Measurements from ENCODE around the gene CFAP68.

DNA sequence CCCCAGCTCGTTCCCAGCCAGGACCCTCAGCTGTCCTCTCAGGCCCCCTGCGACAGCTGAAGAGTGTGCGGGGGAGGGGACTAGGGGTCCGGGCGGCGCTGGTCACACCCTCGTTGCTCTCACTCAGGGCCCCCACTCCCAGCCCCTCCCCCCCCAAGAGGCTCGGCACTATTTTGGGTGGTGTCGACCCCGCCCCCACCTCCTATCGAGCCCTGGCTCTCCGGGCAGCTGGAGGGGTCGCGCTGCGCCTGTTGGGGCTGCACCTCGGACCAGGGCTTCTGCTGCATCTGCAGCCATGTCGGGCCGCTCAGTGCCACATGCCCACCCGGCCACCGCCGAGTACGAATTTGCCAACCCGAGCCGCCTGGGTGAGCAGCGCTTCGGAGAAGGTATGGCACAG is 33.2 kb downstream of the CFAP68 start, which contains the start of gene HSPB2:
- no peak for TF ChIP-seq HOMEZ (CRISPR knock-in tag; IDR thresholded peaks at IDR 0.05)
- TF ChIP-seq, protein P1, sequence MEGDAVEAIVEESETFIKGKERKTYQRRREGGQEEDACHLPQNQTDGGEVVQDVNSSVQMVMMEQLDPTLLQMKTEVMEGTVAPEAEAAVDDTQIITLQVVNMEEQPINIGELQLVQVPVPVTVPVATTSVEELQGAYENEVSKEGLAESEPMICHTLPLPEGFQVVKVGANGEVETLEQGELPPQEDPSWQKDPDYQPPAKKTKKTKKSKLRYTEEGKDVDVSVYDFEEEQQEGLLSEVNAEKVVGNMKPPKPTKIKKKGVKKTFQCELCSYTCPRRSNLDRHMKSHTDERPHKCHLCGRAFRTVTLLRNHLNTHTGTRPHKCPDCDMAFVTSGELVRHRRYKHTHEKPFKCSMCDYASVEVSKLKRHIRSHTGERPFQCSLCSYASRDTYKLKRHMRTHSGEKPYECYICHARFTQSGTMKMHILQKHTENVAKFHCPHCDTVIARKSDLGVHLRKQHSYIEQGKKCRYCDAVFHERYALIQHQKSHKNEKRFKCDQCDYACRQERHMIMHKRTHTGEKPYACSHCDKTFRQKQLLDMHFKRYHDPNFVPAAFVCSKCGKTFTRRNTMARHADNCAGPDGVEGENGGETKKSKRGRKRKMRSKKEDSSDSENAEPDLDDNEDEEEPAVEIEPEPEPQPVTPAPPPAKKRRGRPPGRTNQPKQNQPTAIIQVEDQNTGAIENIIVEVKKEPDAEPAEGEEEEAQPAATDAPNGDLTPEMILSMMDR (IDR thresholded peaks at IDR 0.05 in 2 of 3, conservative IDR thresholded peaks at IDR 0.05 in 1 of 3; ENCODE audit: insufficient read depth in 2 of 3, low read depth in 1 of 3, low read length in 3 of 3): no peak
- no peak for TF ChIP-seq HNRNPUL1 (IDR thresholded peaks at IDR 0.05; ENCODE audit: low read length)
- no peak for TF ChIP-seq TARDBP (IDR thresholded peaks at IDR 0.05)
- no peak for TF ChIP-seq KAT2B (IDR thresholded peaks at IDR 0.05; ENCODE audit: low read depth, low read length)
- TF ChIP-seq SP1 (CRISPR knock-in tag; IDR thresholded peaks at IDR 0.05): no peak
- no peak for TF ChIP-seq JUND (IDR thresholded peaks at IDR 0.05; ENCODE audit: borderline replicate concordance, low read depth, low read length)
- TF ChIP-seq JUND (tag; IDR thresholded peaks at IDR 0.05; ENCODE audit: borderline replicate concordance, low read depth, low read length): no peak
- TF ChIP-seq TAF15 (IDR thresholded peaks at IDR 0.05; ENCODE audit: low read depth, low read length): no peak
- TF ChIP-seq GABPA (tag; conservative IDR thresholded peaks at IDR 0.05; ENCODE audit: low read depth): no peak
- TF ChIP-seq, protein P2, sequence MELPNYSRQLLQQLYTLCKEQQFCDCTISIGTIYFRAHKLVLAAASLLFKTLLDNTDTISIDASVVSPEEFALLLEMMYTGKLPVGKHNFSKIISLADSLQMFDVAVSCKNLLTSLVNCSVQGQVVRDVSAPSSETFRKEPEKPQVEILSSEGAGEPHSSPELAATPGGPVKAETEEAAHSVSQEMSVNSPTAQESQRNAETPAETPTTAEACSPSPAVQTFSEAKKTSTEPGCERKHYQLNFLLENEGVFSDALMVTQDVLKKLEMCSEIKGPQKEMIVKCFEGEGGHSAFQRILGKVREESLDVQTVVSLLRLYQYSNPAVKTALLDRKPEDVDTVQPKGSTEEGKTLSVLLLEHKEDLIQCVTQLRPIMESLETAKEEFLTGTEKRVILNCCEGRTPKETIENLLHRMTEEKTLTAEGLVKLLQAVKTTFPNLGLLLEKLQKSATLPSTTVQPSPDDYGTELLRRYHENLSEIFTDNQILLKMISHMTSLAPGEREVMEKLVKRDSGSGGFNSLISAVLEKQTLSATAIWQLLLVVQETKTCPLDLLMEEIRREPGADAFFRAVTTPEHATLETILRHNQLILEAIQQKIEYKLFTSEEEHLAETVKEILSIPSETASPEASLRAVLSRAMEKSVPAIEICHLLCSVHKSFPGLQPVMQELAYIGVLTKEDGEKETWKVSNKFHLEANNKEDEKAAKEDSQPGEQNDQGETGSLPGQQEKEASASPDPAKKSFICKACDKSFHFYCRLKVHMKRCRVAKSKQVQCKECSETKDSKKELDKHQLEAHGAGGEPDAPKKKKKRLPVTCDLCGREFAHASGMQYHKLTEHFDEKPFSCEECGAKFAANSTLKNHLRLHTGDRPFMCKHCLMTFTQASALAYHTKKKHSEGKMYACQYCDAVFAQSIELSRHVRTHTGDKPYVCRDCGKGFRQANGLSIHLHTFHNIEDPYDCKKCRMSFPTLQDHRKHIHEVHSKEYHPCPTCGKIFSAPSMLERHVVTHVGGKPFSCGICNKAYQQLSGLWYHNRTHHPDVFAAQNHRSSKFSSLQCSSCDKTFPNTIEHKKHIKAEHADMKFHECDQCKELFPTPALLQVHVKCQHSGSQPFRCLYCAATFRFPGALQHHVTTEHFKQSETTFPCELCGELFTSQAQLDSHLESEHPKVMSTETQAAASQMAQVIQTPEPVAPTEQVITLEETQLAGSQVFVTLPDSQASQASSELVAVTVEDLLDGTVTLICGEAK (IDR thresholded peaks at IDR 0.05): no peak
- TF ChIP-seq, protein P2 (CRISPR knock-in tag; IDR thresholded peaks at IDR 0.05): no peak
- TF ChIP-seq EZH2 (IDR thresholded peaks at IDR 0.05; ENCODE audit: borderline replicate concordance, low read depth, low read length): no peak
- no peak for TF ChIP-seq HDGF (IDR thresholded peaks at IDR 0.05)
- TF ChIP-seq KDM1A (IDR thresholded peaks at IDR 0.05): no peak
- no peak for TF ChIP-seq RERE (CRISPR knock-in tag; IDR thresholded peaks at IDR 0.05; ENCODE audit: borderline replicate concordance)
